GM12878 (cell line): Measurements from ENCODE around the gene XRCC6.

Experiments
- BRCA1 ChIP-seq: IDR thresholded peaks from 2 replicates; pipeline ENCODE4 v1.6.1; 2011; ENCODE audit warnings: low read depth, low read length, improper control_type of control experiment
- CBX5 ChIP-seq: sonication (generic); IDR thresholded peaks from 2 replicates; pipeline ENCODE4 v1.6.1; 2016; ENCODE audit warnings: low read depth, moderate library complexity, mild to moderate bottlenecking, inconsistent platforms
- SIN3A ChIP-seq: IDR thresholded peaks from 2 replicates; pipeline ENCODE4 v1.6.1; 2012; ENCODE audit warnings: low read depth, low read length, improper control_type of control experiment
- TF ChIP-seq, protein P1 (sequence below), 3 experiments: IDR thresholded peaks in 2 of 3; conservative IDR thresholded peaks in 1 of 3; 2 replicates each; pipeline ENCODE4 v1.5.1; 2011; ENCODE audit warnings: low read depth in 3 of 3, low read length in 3 of 3, mild to moderate bottlenecking in 3 of 3, control low read depth in 2 of 3, moderate library complexity in 2 of 3, inconsistent platforms in 1 of 3, mixed read lengths in 1 of 3; ENCODE audit not compliant: control insufficient read depth in 2 of 3, insufficient read depth in 1 of 3; ENCODE audit errors: extremely low read depth in 1 of 3
- TF ChIP-seq, protein P2 (sequence below): IDR thresholded peaks from 2 replicates; pipeline ENCODE4 v1.6.1; 2012; ENCODE audit warnings: improper control_type of control experiment, low read depth, low read length; ENCODE audit not compliant: insufficient replicate concordance
- TF ChIP-seq, protein P3 (sequence below): IDR thresholded peaks from 2 replicates; pipeline ENCODE4 v1.6.1; 2012; ENCODE audit warnings: low read depth, low read length, improper control_type of control experiment
- TF ChIP-seq, protein P4 (sequence below): fragments of 450-650 bp; formaldehyde crosslinking; IDR thresholded peaks from 2 replicates; pipeline ENCODE4 v1.4.0; 2022; ENCODE audit warnings: mild to moderate bottlenecking, moderate library complexity
- TF ChIP-seq, protein P5 (sequence below): IDR thresholded peaks from 2 replicates; pipeline ENCODE4 v1.6.1; 2011; ENCODE audit warnings: mild to moderate bottlenecking, low read depth, low read length, moderate library complexity; ENCODE audit not compliant: insufficient replicate concordance

DNA sequence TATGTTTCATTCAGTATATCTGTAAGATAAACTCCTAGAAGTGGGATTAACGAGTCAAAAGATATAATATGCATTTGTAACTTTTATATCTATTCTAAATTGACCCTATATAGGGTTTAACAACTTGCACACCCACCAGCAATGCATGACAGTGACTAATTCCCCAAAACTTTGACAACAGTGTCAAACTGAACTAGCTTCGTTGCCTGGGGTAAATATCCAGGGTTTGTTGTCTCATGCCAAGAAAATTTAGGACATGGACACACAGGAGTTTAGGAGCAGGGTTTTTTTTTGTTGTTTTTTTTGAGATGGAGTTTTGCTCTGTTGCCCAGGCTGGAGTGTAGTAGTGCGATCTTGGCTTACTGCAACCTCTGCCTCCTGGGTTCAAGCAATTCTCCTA, 62.5 kb downstream of the XRCC6 start:
- TF ChIP-seq, protein P1, sequence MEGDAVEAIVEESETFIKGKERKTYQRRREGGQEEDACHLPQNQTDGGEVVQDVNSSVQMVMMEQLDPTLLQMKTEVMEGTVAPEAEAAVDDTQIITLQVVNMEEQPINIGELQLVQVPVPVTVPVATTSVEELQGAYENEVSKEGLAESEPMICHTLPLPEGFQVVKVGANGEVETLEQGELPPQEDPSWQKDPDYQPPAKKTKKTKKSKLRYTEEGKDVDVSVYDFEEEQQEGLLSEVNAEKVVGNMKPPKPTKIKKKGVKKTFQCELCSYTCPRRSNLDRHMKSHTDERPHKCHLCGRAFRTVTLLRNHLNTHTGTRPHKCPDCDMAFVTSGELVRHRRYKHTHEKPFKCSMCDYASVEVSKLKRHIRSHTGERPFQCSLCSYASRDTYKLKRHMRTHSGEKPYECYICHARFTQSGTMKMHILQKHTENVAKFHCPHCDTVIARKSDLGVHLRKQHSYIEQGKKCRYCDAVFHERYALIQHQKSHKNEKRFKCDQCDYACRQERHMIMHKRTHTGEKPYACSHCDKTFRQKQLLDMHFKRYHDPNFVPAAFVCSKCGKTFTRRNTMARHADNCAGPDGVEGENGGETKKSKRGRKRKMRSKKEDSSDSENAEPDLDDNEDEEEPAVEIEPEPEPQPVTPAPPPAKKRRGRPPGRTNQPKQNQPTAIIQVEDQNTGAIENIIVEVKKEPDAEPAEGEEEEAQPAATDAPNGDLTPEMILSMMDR (IDR thresholded peaks at IDR 0.05 in 2 of 3, conservative IDR thresholded peaks at IDR 0.05 in 1 of 3; ENCODE audit: control insufficient read depth in 2 of 3, extremely low read depth in 1 of 3, insufficient read depth in 1 of 3, low read depth in 3 of 3, low read length in 3 of 3), result no peak
- TF ChIP-seq BRCA1 (no peak), SIN3A (no peak), CBX5 (no peak)
- TF ChIP-seq, protein P2, sequence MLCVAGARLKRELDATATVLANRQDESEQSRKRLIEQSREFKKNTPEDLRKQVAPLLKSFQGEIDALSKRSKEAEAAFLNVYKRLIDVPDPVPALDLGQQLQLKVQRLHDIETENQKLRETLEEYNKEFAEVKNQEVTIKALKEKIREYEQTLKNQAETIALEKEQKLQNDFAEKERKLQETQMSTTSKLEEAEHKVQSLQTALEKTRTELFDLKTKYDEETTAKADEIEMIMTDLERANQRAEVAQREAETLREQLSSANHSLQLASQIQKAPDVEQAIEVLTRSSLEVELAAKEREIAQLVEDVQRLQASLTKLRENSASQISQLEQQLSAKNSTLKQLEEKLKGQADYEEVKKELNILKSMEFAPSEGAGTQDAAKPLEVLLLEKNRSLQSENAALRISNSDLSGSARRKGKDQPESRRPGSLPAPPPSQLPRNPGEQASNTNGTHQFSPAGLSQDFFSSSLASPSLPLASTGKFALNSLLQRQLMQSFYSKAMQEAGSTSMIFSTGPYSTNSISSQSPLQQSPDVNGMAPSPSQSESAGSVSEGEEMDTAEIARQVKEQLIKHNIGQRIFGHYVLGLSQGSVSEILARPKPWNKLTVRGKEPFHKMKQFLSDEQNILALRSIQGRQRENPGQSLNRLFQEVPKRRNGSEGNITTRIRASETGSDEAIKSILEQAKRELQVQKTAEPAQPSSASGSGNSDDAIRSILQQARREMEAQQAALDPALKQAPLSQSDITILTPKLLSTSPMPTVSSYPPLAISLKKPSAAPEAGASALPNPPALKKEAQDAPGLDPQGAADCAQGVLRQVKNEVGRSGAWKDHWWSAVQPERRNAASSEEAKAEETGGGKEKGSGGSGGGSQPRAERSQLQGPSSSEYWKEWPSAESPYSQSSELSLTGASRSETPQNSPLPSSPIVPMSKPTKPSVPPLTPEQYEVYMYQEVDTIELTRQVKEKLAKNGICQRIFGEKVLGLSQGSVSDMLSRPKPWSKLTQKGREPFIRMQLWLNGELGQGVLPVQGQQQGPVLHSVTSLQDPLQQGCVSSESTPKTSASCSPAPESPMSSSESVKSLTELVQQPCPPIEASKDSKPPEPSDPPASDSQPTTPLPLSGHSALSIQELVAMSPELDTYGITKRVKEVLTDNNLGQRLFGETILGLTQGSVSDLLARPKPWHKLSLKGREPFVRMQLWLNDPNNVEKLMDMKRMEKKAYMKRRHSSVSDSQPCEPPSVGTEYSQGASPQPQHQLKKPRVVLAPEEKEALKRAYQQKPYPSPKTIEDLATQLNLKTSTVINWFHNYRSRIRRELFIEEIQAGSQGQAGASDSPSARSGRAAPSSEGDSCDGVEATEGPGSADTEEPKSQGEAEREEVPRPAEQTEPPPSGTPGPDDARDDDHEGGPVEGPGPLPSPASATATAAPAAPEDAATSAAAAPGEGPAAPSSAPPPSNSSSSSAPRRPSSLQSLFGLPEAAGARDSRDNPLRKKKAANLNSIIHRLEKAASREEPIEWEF, result no peak
- TF ChIP-seq, protein P3, sequence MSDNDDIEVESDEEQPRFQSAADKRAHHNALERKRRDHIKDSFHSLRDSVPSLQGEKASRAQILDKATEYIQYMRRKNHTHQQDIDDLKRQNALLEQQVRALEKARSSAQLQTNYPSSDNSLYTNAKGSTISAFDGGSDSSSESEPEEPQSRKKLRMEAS, result no peak
- TF ChIP-seq, protein P4, sequence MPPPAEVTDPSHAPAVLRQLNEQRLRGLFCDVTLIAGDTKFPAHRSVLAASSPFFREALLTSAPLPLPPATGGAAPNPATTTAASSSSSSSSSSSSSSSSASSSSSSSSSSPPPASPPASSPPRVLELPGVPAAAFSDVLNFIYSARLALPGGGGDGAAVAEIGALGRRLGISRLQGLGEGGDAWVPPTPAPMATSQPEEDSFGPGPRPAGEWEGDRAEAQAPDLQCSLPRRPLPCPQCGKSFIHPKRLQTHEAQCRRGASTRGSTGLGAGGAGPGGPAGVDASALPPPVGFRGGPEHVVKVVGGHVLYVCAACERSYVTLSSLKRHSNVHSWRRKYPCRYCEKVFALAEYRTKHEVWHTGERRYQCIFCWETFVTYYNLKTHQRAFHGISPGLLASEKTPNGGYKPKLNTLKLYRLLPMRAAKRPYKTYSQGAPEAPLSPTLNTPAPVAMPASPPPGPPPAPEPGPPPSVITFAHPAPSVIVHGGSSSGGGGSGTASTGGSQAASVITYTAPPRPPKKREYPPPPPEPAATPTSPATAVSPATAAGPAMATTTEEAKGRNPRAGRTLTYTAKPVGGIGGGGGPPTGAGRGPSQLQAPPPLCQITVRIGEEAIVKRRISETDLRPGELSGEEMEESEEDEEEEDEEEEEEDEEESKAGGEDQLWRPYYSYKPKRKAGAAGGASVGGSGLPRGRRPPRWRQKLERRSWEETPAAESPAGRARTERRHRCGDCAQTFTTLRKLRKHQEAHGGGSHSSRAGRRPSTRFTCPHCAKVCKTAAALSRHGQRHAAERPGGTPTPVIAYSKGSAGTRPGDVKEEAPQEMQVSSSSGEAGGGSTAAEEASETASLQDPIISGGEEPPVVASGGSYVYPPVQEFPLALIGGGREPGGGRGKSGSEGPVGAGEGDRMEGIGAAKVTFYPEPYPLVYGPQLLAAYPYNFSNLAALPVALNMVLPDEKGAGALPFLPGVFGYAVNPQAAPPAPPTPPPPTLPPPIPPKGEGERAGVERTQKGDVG, result no peak
- TF ChIP-seq, protein P5, sequence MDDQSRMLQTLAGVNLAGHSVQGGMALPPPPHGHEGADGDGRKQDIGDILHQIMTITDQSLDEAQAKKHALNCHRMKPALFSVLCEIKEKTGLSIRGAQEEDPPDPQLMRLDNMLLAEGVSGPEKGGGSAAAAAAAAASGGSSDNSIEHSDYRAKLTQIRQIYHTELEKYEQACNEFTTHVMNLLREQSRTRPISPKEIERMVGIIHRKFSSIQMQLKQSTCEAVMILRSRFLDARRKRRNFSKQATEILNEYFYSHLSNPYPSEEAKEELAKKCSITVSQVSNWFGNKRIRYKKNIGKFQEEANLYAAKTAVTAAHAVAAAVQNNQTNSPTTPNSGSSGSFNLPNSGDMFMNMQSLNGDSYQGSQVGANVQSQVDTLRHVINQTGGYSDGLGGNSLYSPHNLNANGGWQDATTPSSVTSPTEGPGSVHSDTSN, result no peak
